Raji (cell line): ENCODE measurements around the gene SLC6A13.

Experiments
- POLR2A ChIP-seq: IDR thresholded peaks from 2 replicates; pipeline ENCODE4 v1.6.1; 2011; ENCODE audit warnings: low read depth, low read length, control low read depth; ENCODE audit not compliant: insufficient read depth

SLC6A13 gene

DNA sequence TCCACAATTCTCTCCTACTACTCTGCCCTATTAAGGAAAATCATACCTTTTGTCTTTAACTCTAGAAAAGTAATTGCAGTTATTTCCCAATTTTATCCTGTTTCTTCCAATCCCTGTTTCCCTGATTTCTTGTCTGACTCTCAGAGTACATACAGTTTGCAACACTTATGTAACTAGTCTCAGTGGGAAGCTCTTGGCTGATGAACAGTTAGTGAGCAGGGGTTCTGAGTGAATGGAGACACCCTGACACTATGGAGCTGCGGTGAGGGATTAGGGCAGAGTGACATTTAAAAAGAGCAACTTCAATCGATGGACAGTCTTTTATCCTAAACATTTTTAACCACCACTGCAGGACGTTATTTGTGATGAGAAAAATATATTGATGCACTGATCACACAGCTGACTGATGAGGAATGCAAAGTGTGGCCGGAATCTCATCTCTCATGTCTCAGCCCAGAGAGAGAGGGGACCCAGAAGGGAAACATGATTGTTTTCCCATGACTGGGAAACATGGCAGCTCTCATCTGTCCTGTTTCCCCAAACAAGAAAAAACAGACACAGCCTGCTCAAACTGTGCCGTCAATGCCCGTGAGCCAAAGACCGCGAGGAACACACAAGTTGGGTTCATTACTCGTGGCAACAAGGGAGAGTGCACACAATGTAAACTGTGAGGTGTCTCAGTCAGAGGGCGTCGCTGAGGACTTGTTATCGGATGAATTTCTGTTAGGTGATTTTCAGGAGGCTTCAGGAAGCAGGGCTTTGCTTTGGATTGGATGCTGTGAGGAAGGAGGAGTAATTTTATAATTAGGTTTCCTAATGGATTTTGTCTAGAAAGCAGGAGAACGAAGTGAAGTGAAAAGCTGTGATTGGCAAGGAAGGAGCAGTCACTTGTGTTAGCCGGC is 5.2 kb upstream of the SLC6A13 start:
- no peak for TF ChIP-seq POLR2A

DNA sequence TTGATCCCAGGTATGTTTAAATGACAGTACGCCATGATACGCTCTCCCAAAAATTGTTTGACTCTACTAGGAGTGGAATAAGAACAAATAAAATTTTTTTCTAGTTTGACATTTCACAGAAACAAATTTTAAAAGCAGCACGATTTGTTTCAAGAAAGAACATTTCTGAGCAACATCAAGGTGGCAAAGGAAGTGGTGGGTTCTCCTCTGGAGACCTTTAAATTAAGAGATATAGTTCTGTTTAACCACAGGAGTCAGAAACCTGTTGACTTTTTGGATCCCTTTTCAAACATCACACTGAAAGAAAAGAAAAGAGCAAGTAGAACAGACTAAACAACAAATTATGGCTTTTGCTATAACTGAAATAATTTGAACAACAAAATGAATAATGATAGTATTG is 2.5 kb upstream of the SLC6A13 start:
- no peak for TF ChIP-seq POLR2A

DNA sequence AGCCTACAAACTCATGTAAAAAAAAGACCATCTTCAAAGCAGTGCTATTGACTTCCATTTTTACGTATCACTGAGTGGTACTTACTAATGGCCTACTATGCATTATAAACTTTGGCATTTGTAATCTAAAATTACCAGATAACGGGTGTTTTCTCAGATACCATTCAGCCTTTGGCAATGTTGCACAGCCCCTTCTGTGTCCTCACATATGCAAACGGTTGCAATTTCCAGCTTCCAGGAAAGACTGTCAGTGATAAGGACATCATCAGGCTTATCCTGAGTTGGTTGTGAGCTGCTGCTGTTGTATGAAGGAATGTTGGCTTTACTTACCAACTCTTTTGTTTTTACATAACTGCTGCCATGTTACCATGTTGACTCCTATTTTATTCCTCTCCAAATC is 1.6 kb upstream of the SLC6A13 start:
- no peak for TF ChIP-seq POLR2A

DNA sequence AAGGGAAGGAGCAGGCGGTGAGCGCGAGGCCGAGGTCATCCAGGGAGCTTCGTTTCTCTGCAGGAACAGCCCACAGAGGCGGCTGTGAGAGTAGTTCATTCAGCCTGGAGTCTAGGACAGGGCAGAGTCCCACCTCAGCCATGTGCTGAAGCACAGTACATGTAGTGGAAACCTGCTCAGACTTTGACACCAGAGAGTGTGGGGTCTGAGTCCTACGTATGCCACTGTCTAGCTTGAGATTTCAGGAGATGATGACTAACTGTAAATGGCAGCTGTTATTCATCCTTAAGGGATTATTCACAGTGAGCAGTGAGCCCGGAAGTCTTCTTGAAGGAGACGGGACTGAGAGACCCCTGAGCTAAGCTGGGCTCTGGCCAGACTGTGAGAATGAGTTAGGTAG is 938 bp upstream of the SLC6A13 start:
- no peak for TF ChIP-seq POLR2A

DNA sequence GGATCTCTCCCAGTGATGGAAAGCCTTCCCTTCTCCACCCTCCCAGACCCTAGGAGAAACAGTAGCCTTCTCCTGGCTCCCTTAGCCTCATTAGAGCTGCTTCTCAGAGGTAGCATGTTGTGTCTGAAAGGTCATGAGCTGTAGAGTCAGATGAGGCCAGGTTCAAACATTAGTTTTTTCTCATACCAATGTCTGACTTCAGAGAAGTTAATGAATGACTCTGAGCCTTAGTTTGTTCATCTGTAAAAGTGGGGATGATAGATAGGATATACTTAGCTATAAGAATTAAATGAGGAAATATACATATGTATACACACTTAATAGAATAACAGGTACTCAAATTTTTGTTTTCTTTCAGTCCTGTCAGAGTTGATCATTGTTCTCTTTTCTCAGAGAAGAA is 523 bp downstream of the SLC6A13 start:
- TF ChIP-seq POLR2A, result no peak

DNA sequence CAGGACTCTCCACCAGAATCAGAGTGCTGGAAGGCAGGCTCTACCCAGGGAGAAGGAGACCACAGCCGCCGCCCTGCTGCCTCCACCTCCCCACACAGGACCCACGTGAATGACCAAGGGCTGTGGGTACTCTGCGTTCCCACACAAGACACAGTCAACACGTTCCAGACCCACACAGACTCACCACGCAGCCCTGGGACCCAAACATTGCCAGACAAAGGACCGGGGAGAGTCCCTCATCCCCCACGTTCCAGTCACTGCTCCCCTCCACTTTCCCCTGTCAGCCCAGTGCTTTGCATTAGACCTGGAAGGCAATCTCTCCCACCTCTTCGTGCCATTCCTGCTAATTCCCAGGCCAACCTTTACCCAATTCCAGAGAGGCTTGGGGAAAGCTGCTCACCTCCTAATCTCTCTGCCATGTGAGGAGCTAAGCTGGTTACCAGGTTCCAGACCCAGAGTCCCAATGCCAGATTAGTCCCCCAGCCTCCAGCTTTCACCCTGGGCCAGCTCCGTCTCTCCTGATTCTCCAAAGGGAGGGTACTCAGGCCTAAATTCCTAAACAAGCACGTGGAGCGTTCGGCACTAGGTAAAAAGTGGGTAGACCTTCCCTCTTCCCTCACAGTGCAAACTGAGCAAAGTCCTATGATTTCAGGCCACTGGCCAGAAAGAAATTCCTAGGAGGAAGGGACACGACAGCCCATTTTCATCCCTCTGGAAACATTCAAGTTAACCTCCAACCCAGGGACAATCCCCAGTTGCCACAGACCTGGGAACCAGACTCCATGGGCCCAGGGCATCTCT is 4.9 kb downstream of the SLC6A13 start:
- TF ChIP-seq POLR2A, result no peak

DNA sequence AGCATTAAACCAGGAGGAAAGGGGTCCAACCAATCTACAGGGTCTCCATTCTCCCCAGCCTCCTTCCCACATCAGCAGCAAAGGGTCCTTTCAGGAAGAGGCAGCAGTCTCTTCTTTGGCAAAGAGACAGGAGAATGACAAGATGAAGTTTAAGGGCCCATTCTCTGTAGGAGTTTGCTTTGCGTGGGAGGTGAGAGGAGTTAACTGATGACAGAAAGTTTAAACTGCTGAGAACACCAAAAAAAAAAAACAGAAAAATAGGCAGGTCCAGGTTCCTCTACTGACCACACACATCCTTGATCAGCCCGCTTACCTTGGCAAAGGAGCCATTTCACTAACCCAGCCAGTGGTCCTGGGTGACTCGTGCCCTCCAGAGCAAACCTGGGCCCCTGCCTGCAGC is 5.7 kb downstream of the SLC6A13 start:
- no peak for TF ChIP-seq POLR2A

DNA sequence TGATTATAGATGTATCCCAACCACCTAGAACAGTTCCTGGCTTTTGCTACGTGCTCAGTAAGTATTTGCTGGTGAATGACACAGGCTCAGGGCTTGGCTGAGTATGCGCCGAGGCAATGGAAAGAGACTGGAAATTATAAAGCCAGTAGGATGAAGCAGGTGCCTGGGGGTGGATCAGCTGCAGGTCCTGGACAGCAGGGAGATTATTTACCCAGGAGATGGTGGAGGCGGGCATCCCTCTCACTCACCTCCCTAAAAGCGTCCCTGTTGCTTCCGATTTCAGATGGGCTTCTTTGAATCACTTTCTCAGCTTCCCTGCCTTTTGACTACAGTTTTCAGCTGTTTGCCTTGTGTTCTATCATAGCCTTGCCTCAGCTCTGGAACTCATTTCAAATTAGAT is 6.4 kb downstream of the SLC6A13 start:
- no peak for TF ChIP-seq POLR2A

DNA sequence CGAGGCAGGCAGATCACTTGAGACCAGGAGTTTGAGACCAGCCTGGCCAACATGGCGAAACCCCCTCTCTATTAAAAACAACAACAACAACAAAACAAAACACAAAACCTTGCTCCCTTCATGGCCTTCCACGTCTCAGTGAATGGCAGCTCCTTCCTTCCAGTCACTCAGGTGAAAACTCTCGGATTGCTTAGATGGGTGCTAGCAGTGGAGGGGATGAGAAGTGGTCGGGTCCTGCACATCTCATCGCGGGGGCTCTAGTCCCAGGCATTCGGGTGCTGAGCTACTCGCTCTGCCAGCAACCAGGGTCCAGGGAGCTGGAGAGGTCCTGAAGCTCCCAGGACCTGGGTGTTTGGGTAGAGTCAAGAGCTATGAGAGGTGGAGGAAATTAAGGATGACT is 7.7 kb downstream of the SLC6A13 start:
- no peak for TF ChIP-seq POLR2A

DNA sequence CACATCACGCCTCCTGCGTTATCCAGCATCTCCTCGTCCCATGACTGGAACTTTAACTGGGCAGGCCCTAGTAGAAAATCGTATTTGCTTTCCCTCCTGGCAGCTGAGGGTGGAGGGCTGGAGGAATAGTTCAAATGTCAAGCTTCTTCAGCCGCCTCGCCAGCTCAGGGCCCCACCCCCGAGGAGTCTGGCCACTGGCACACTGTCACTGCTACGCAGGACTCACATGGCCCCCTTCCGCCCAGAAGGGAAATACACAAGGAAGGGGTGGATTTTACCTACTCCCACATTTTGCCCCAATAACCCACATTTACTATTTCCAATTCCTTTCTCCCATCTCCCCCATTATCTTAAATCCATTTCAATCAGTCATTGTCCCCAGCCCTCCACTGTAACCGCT is 8.6 kb downstream of the SLC6A13 start:
- TF ChIP-seq POLR2A, result no peak

DNA sequence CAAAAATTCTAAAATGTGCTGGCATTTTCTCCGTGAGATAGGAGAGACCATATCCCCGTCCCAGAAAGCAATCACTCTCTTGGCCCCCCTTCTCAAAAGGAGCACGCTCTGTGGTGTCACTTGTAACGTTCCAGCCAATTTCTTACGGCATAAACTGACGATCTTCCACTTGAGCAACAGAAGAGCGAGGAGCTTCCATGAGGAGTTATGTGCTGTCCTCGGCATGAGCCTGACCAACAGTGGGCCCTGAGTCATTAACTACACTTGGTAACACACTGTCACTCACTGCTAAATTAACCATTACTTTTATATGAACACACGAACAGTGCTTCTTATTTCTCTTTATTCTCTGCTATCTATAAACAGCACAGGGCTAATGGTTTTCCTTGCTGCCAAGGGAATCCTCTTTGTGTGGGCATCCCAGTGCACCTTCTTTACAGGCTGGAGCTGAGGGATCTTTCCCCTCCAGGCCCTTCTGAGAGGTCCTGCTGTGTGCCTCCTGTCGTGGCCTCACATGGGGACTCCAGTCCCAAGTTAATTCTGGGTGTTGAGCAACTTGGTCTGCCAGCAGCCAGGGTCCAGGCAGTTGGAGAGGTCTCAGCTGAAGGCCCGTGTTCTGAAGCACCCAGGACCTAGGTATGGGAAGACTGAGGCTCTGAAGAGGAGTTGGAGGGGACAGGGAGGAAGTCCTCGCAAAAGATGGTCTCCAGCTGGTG is 9.4 kb downstream of the SLC6A13 start:
- no peak for TF ChIP-seq POLR2A

DNA sequence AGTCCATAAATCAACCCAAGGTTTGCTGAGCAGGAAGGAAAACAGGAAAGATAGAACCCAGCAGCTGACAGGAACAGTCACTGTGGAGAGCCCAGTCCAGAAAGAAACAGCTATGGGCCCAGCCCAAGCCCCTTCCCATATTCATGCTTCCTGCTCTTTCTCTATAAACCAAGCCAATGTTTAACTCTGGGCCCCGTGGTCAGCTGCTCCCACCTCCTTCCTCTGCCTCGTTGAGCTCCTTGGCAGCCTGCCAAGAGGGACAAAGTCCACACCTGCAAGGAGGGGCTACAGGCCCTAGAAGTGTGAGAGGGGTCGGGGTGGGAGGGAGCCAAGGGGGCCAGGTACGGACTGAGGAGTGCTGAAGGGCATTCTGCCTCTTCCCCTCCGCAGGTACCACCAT is 10.0 kb downstream of the SLC6A13 start:
- no peak for TF ChIP-seq POLR2A

DNA sequence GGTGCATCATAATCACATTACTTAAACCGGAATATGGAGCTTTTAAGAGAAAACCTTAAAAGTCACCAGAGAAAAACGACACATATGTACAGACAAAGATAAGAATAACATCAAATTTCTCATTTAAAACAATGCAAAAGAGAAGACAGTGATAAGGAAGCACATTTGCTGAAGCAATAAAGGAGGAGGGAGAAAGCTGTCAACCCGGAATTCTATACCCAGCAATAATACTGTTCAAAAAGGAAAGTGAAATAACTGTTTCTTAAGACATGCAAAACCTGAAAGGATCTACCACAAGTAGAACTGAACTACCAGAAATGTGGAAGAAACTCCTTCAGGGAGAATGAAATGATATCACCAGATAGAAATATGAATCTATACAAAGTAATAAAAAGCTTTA is 15.4 kb downstream of the SLC6A13 start:
- TF ChIP-seq POLR2A, result no peak

DNA sequence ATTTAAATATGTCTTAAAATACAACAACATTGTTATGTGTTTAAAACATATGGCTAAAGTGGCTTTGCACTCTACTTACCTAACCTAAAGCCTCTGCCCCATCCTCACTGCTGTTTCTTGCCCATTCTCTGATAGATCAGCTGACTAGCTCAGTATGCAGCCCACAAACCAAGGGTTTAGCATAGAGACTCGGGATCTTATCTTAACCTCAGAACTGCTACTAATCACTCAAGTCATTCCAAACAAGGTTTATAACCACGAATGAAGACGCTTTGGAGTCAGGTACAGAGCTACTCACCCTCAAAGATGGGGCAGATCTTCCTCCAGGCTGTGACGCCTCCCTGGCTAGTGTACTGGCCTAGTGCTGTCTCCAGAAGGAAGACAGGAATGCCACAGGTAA is 19.3 kb downstream of the SLC6A13 start:
- TF ChIP-seq POLR2A, result no peak

DNA sequence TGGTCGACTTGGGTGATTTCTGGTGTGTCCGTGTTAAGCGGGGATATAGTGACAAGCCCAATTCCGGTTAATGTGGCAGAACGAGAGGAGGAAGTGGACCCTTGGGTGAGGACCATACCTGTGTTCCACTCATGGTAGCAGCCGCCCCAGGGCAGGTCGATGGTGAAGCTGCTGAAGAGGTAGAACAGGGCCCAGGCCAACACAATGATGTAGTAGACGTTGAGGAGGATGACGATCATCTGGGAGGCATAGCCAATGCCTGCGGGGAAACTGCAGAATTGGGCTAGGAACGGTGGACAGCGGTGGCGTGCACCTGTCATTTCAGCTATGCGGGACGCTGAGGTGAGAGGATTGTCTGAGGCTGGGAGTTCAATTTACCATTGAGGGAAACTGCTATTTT is 20.1 kb downstream of the SLC6A13 start:
- no peak for TF ChIP-seq POLR2A

DNA sequence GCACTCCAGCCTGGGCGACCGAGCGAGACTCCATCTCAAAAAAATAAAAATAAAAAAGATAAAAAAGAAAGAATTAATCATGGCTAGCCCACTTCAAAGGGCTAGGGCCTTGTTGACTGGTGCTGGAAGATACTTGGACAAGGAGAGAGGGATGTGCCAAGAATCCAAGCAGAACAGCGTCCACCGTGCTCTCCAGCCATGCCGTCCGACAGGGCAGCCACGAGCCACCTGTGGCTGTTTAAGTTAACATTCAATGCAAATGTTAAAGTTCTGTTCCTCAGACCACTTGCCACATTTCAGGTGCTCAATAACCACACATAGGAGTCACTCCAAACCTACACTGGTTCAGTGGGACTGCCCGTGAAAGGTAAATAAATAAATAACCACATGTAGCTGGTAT is 21.4 kb downstream of the SLC6A13 start:
- TF ChIP-seq POLR2A, result no peak
